ENCODE measurements around the gene APBB3.

- no peak for TF ChIP-seq CTCF (IDR thresholded peaks at IDR 0.05)
- no peak for TF ChIP-seq POLR2AphosphoS5 (IDR thresholded peaks at IDR 0.05)
- no peak for TF ChIP-seq POLR2A (IDR thresholded peaks at IDR 0.05; ENCODE audit: low read depth)
- TF ChIP-seq EP300 (IDR thresholded peaks at IDR 0.05), result no peak
Measured at GRCh38 chr5:140563596-140563995, 802 bp downstream of the APBB3 start.
